NT2/D1 (cell line): ENCODE results near the gene NR2E1.

Experiments used
- SUZ12 ChIP-seq: IDR thresholded peaks from 2 replicates; pipeline ENCODE4 v1.6.1; 2011; ENCODE audit not compliant: insufficient read length, insufficient read depth; ENCODE audit errors: extremely low read depth
- YY1 ChIP-seq: IDR thresholded peaks from 2 replicates; pipeline ENCODE4 v1.6.1; 2011; ENCODE audit not compliant: insufficient read length, insufficient read depth

- no peak for TF ChIP-seq YY1
- no peak for TF ChIP-seq SUZ12
These were observed 9.4 kb downstream of the NR2E1 start for GRCh38 chr6:108175176-108175591.
